SK-N-SH treated with all-trans-retinoic acid at 6 μM for 48 hours (cell line): ENCODE data around the gene SMTNL2.

Source experiments
- ATAC-seq: fragments of 200-7000 bp; cut with Tn5 transposase; 3 replicates; pipeline ENCODE4 v1.9.1; 2020; ENCODE audit warnings: mild to moderate bottlenecking, moderate library complexity
- ARNTL ChIP-seq: fragments of 450-650 bp; formaldehyde crosslinking; IDR thresholded peaks from 2 replicates; pipeline ENCODE4 v1.5.0; 2020; ENCODE audit warnings: low read depth, mild to moderate bottlenecking, moderate library complexity, borderline replicate concordance
- BACH2 ChIP-seq: fragments of 250-450 bp; sonication (Bioruptor Pico); IDR thresholded peaks from 2 replicates; pipeline ENCODE4 v1.9.0; 2021; ENCODE audit warnings: mild to moderate bottlenecking, borderline replicate concordance
- CREB5 ChIP-seq: fragments of 250-450 bp; sonication (Bioruptor Pico); IDR thresholded peaks from 2 replicates; pipeline ENCODE4 v1.5.1; 2020; ENCODE audit warnings: low read depth, mild to moderate bottlenecking, moderate library complexity
- CSDC2 ChIP-seq: fragments of 250-450 bp; sonication (Bioruptor Pico); IDR thresholded peaks from 2 replicates; pipeline ENCODE4 v1.5.0; 2020; ENCODE audit warnings: mild to moderate bottlenecking, moderate library complexity
- CSRNP3 ChIP-seq: fragments of 250-450 bp; sonication (Bioruptor Pico); IDR thresholded peaks from 2 replicates; pipeline ENCODE4 v1.5.1; 2021; ENCODE audit warnings: mild to moderate bottlenecking, moderate library complexity
- GLIS3 ChIP-seq: fragments of 250-450 bp; sonication (Bioruptor Pico); IDR thresholded peaks from 2 replicates; pipeline ENCODE4 v1.5.0; 2020; ENCODE audit warnings: mild to moderate bottlenecking, moderate library complexity
- ISL1 ChIP-seq: fragments of 250-450 bp; sonication (Bioruptor Pico); IDR thresholded peaks from 2 replicates; pipeline ENCODE4 v2.1.2; 2022; ENCODE audit warnings: mild to moderate bottlenecking, moderate library complexity
- OSR1 ChIP-seq: fragments of 250-450 bp; sonication (Bioruptor Pico); IDR thresholded peaks from 2 replicates; pipeline ENCODE4 v1.8.0; 2022; ENCODE audit warnings: moderate library complexity, mild to moderate bottlenecking, inconsistent platforms
- POU6F1 ChIP-seq: fragments of 250-450 bp; sonication (Bioruptor Pico); IDR thresholded peaks from 2 replicates; pipeline ENCODE4 v1.8.0; 2021; ENCODE audit warnings: low read depth, mild to moderate bottlenecking, moderate library complexity, borderline replicate concordance
- PPARA ChIP-seq: fragments of 250-450 bp; sonication (Bioruptor Pico); IDR thresholded peaks from 2 replicates; pipeline ENCODE4 v1.5.0; 2020; ENCODE audit warnings: mild to moderate bottlenecking, borderline replicate concordance
- RARB ChIP-seq: fragments of 250-450 bp; sonication (Bioruptor Pico); IDR thresholded peaks from 2 replicates; pipeline ENCODE4 v1.8.0; 2021; ENCODE audit warnings: mild to moderate bottlenecking, moderate library complexity
- SNAI2 ChIP-seq: fragments of 250-450 bp; sonication (Bioruptor Pico); IDR thresholded peaks from 2 replicates; pipeline ENCODE4 v1.5.0; 2020; ENCODE audit warnings: mild to moderate bottlenecking, moderate library complexity
- TCF4 ChIP-seq: fragments of 250-450 bp; sonication (Bioruptor Pico); IDR thresholded peaks from 2 replicates; pipeline ENCODE4 v1.8.0; 2021; ENCODE audit warnings: mild to moderate bottlenecking, moderate library complexity, borderline replicate concordance
- TOX ChIP-seq: fragments of 250-450 bp; sonication (Bioruptor Pico); IDR thresholded peaks from 2 replicates; pipeline ENCODE4 v1.8.0; 2021; ENCODE audit warnings: mild to moderate bottlenecking, moderate library complexity, borderline replicate concordance
- TSHZ2 ChIP-seq: fragments of 250-450 bp; sonication (Bioruptor Pico); IDR thresholded peaks from 2 replicates; pipeline ENCODE4 v1.5.0; 2020; ENCODE audit warnings: mild to moderate bottlenecking, moderate library complexity
- ZC3H10 ChIP-seq: fragments of 250-450 bp; sonication (Bioruptor Pico); IDR thresholded peaks from 2 replicates; pipeline ENCODE4 v1.5.1; 2021; ENCODE audit warnings: mild to moderate bottlenecking, moderate library complexity
- ZFP3 ChIP-seq: fragments of 250-450 bp; sonication (Bioruptor Pico); IDR thresholded peaks from 2 replicates; pipeline ENCODE4 v1.5.0; 2020; ENCODE audit warnings: mild to moderate bottlenecking, moderate library complexity
- ZFP30 ChIP-seq: fragments of 450-650 bp; formaldehyde crosslinking; IDR thresholded peaks from 2 replicates; pipeline ENCODE4 v1.5.0; 2022; ENCODE audit warnings: mild to moderate bottlenecking, moderate library complexity
- ZNF565 ChIP-seq: fragments of 450-650 bp; formaldehyde crosslinking; conservative IDR thresholded peaks from 2 replicates; pipeline ENCODE4 v1.5.0; 2020; ENCODE audit warnings: low read depth, mild to moderate bottlenecking, moderate library complexity
- ZNF70 ChIP-seq: fragments of 450-650 bp; formaldehyde crosslinking; IDR thresholded peaks from 2 replicates; pipeline ENCODE4 v1.5.0; 2020; ENCODE audit warnings: mild to moderate bottlenecking, moderate library complexity
- ZNF8 ChIP-seq: fragments of 450-650 bp; formaldehyde crosslinking; IDR thresholded peaks from 2 replicates; pipeline ENCODE4 v1.5.0; 2020; ENCODE audit warnings: mild to moderate bottlenecking, moderate library complexity

Gene SMTNL2

GRCh38 chr17:4631431-4631830 is 47.1 kb downstream of the SMTNL2 start (continued):
- TF ChIP-seq CSRNP3 (CRISPR knock-in tag) (no peak), ISL1 (CRISPR knock-in tag) (no peak), ZNF70 (CRISPR knock-in tag) (no peak), TOX (no peak), CSDC2 (CRISPR knock-in tag) (no peak), ZFP3 (no peak), POU6F1 (CRISPR knock-in tag) (no peak)

GRCh38 chr17:4631836-4632580 is 47.7 kb downstream of the SMTNL2 start:
- ATAC-seq: no peak
- no peak for TF ChIP-seq GLIS3 (CRISPR knock-in tag)
- no peak for TF ChIP-seq CSRNP3 (CRISPR knock-in tag)
- TF ChIP-seq SNAI2 (CRISPR knock-in tag): no peak
- no peak for TF ChIP-seq ZNF8
- TF ChIP-seq ZNF565 (CRISPR knock-in tag): no peak
- no peak for TF ChIP-seq RARB
- TF ChIP-seq CREB5 (CRISPR knock-in tag): no peak
- TF ChIP-seq POU6F1 (CRISPR knock-in tag): no peak
- TF ChIP-seq TCF4 (CRISPR knock-in tag): no peak
- TF ChIP-seq ISL1 (CRISPR knock-in tag): no peak
- no peak for TF ChIP-seq PPARA (CRISPR knock-in tag)
- TF ChIP-seq ZNF70 (CRISPR knock-in tag): no peak
- no peak for TF ChIP-seq ARNTL (CRISPR knock-in tag)
- no peak for TF ChIP-seq TSHZ2 (CRISPR knock-in tag)
- TF ChIP-seq ZFP30 (CRISPR knock-in tag): no peak
- no peak for TF ChIP-seq ZFP3
- TF ChIP-seq ZC3H10 (CRISPR knock-in tag): no peak
- no peak for TF ChIP-seq OSR1 (CRISPR knock-in tag)
- no peak for TF ChIP-seq TOX
- no peak for TF ChIP-seq BACH2 (CRISPR knock-in tag)
- TF ChIP-seq, all 23 proteins: peak for 0
